Natural killer cell treated with Interleukin-12 subunit alpha and Interleukin-12 subunit beta and Interleukin-15 and Interleukin-18, amount 100 ng/mL, for 72 hours (primary cell): ENCODE results near the gene TUBB. TPM values are rescaled to one million over a fixed set of nuclear protein-coding genes. Genes with fewer than 3 reads are reported as not detected.
"Not testable (repeated sequence)": the region's sequence is repeated elsewhere in the genome, so short reads cannot be mapped to it uniquely, and the experiment has no call there.

Source experiments
- ATAC-seq, 2 donors: fragments of 150-1000 bp; cut with Tn5 transposase in 1 of 2; sonication (Bioruptor Pico), chemical (Tn5 transposase) in 1 of 2; 2 replicates each; pipeline ENCODE4 v1.10.0; 2021
- DNase-seq: peaks from one replicate; pipeline ENCODE4 v3.0.0; 2022; ENCODE audit warnings: low spot score
- H3K27ac Mint-ChIP-seq, 2 donors: 1 replicate in 1 of 2; 2 replicates in 1 of 2; pipeline ENCODE4 v1.8.0; 2022; ENCODE audit warnings: mixed read lengths in 2 of 2, mild to moderate bottlenecking in 1 of 2, moderate library complexity in 1 of 2
- H3K27me3 Mint-ChIP-seq, 2 donors: 1 replicate in 1 of 2; 2 replicates in 1 of 2; pipeline ENCODE4 v1.8.0; 2022; ENCODE audit warnings: mixed read lengths in 2 of 2
- H3K36me3 Mint-ChIP-seq: one replicate; pipeline ENCODE4 v1.8.0; 2022; ENCODE audit warnings: mixed read lengths
- H3K4me1 Mint-ChIP-seq, 2 donors: 1 replicate in 1 of 2; 2 replicates in 1 of 2; pipeline ENCODE4 v1.8.0; 2022; ENCODE audit warnings: low read depth in 2 of 2, mixed read lengths in 2 of 2, mild to moderate bottlenecking in 1 of 2
- H3K4me3 Mint-ChIP-seq: one replicate; pipeline ENCODE4 v1.8.0; 2022; ENCODE audit warnings: mixed read lengths
- H3K9me3 Mint-ChIP-seq: 2 replicates; pipeline ENCODE4 v1.8.0; 2022; ENCODE audit warnings: mixed read lengths
- total RNA-seq, 2 donors: library from RNA; stranded (reverse); gene quantifications; one replicate each; pipeline ENCODE4 v1.2.3, GENCODE V29; 2022

TUBB gene
- total RNA-seq, 2 donors from 2014 or later: 938 to 1,043 TPM

DNA sequence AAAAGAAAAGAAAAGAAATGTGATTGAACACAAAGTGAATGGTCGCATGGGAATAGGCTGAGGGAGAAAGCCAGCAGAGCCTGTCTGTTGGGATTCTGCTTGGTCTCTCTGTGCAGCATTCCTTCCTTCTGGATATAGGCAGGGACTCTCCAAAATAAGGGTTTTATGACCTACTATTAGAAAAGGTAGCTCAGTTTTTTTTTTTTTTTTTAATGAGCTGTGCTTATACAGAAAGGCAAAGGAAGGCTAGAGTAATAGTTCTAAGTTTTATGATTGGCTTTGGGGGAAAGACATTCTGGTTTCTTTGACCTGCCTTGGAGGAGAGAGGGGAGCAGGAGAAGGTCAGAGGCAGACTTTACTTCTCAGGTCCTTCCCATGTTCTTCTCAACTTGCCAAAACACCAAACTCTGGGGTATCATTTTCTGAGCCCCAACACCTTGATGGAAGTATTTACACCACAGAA lies 43.0 kb downstream of the TUBB start:
- peak overlapping the region; percentile 24 to 75 for H3K27ac Mint-ChIP-seq
- no peaks in the 10 kb centered on the region for H3K36me3 Mint-ChIP-seq
- no peak overlapping the region for H3K4me3 Mint-ChIP-seq
- H3K4me1 Mint-ChIP-seq: peaks cover 36 to 38% of the 10 kb centered on the region in 2 donors
- ATAC-seq (no peak), DNase-seq (no peak)
- H3K9me3 Mint-ChIP-seq: no peaks in the 10 kb centered on the region
- H3K27me3 Mint-ChIP-seq: peaks cover 10 to 13% of the 10 kb centered on the region in 2 donors

DNA sequence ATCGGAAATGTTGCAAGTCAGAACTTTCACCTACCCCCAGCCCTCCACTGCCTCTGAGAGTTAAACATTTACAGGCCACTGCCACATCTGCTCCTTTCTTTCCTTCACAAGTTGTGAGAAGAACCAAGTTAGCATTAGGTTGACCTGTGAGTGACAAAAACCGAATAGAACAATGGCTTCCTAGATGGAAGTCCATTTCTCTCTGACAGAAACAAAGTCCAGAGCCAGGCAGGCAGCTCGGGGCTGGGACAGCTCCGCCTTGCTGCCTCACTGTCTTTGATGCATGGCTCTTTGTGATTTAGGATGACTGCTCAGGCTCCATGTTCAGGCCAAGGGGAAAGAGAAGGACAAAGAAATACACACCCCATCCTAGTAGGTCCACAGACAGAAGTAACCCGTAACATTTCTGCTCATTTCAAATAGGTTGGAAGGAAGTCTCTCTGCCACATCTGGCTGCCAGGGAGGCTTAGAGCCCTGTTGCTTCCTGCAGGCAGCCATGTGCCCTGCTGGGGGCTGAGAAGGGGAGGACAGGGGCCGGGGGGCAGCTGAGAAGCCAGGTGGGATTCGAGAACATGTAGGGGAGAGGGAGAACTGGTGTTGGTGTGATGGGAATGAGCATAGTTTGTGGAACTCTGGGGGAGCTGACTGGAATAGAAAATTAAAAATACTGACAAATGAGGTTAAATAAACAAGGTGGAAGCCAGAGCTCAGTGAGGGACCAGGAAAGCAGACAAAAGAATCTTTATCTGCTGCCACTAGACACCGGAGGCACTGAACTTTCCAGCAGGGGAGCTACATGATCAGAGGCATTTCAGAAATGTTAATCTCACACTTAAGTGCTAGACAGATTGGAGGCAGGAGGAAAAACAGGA lies 43.7 kb downstream of the TUBB start:
- peak overlapping the region; percentile 24 to 75 for H3K27ac Mint-ChIP-seq
- H3K36me3 Mint-ChIP-seq: no peaks in the 10 kb centered on the region
- ATAC-seq: no peak
- no peaks in the 10 kb centered on the region for H3K9me3 Mint-ChIP-seq
- no peak for DNase-seq
- no peak overlapping the region for H3K4me3 Mint-ChIP-seq
- peaks cover 10 to 13% of the 10 kb centered on the region in 2 donors for H3K27me3 Mint-ChIP-seq
- peaks cover 39 to 41% of the 10 kb centered on the region in 2 donors for H3K4me1 Mint-ChIP-seq

DNA sequence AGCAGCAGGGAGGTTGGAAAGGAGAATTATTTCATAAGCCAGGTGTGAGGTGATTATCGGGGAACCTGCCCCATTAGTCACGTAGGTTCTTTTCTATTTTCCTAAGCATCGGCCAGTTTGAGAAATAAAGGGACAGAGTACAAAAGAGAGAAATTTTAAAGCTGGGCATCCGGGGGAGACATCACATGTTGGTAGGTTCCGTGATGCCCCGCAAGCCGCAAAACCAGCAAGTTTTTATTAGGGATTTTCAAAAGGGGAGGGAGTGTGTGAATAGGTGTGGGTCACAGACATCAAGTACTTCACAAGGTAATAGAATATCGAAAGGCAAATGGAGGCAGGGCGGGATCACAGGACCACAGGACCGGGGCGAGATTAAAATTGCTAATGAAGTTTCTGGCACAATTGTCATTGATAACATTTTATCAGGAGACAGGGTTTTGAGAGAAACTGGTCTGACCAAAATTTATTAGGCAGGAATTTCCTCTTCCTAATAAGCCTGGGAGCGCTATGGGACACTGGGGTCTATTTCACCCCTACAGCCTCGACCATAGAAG lies 44.4 kb downstream of the TUBB start:
- DNase-seq, H3K36me3 Mint-ChIP-seq, ATAC-seq, H3K9me3 Mint-ChIP-seq, H3K4me3 Mint-ChIP-seq: not testable (repeated sequence)
- peaks cover 10 to 13% of the 10 kb centered on the region in 2 donors for H3K27me3 Mint-ChIP-seq
- H3K4me1 Mint-ChIP-seq: peaks cover 43 to 45% of the 10 kb centered on the region in 2 donors
- H3K27ac Mint-ChIP-seq: peak overlapping the region; percentile 24 to 75

DNA sequence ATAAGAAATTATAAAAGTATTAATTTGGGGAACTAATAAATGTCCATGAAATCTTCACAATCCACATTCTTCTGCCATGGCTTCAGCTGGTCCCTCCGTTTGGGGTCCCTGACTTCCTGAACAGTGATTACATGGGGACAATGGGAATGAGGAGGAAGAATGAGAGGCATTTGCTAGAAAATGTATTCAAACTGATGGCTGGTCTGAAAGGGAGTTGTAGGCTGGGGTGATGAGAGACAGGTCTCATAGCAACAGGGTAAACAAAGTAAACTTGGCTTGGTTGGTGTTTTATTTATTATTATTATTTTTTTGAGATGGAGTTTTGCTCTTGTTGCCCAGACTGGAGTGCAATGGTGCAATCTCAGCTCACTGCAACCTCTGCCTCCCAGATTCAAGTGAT lies 45.3 kb downstream of the TUBB start:
- H3K4me3 Mint-ChIP-seq, ATAC-seq: not testable (repeated sequence)
- peaks cover 50 to 55% of the 10 kb centered on the region in 2 donors for H3K4me1 Mint-ChIP-seq

DNA sequence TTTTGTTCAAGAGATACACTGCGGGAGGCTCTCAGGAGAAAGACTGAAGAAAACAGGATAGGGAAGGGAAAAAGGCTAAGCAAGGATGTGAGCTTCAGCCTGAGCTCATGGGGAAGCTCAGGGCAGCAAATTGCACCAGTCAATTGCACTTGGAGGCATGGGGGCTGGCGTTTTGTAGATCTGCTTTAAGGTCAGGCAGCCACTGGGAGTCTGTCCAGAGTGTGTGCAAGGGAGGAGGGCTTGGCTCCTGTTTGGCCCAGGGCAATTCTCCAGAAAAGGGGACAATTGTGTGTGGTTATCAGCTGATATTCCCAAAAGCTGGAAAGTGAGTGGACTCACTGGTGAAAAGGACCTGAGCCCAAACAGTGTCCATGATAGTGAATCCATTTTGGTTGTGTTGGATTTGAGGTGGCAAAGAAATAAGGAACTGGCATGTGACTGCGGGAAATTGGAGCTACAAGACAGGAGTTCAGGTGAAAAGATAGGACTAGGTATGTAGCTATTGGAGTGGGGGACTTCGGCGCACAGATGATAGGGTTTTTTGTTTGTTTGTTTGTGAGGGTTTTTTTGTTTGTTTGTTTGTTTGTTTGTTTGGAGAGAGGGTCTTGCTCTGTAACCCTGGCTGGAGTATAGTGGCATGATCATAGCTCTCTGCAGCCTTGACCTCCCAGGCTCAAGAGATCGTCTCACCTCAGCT lies 46.5 kb downstream of the TUBB start:
- Mint-ChIP-seq H3K4me1 (peaks cover 53 to 62% of the 10 kb centered on the region in 2 donors), H3K27ac (peak overlapping the region; percentile 80 to 85), H3K27me3 (peaks cover 10 to 13% of the 10 kb centered on the region in 2 donors), H3K9me3 (no peaks in the 10 kb centered on the region), H3K4me3 (peak overlapping the region; percentile 18), H3K36me3 (no peaks in the 10 kb centered on the region)
- no peak for DNase-seq
- no peak for ATAC-seq

More for the DNA sequence above, 45.3 kb downstream of the TUBB start:
- H3K9me3 Mint-ChIP-seq, DNase-seq, H3K36me3 Mint-ChIP-seq, H3K27ac Mint-ChIP-seq: not testable (repeated sequence)
- peaks cover 10 to 13% of the 10 kb centered on the region in 2 donors for H3K27me3 Mint-ChIP-seq

DNA sequence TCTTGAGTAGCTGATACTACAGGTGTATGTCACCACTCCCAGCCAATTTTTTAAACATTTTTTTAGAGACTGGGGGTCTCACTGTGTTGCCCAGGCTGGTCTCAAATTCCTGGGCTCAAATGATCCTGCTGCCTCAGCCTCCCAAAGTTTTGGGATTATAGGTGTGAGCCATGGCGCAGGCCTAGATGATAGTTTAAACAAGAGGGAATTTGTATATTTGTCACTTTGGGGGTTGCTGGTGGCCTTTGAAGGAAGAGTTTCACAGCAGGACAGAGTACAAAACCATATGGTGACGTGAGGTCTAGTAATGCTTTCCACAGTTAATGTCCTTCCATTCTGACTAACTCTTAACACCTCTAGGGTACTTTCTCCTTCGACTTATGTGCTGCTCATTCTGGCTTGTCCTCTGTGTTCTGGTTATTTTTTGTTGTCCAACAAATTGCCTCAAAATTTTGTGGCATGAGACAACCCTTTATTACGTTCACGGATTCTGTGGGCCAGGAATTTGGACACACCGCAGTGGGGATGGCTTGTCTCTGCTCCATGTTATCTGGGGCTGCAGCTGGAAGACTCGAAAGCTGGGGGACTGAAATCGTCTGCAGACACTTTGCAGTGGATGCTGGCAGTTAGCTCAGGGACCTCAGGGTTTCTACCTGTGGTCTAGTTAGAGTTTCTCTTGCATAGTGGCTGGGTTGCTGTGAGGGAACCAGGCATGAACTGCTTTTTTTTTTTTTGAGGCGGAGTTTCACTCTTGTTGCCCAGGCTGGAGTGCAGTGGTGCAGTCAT lies 47.2 kb downstream of the TUBB start:
- Mint-ChIP-seq H3K4me1 (peaks cover 54 to 66% of the 10 kb centered on the region in 2 donors), H3K27ac (peak overlapping the region; percentile 80 to 85), H3K9me3 (no peaks in the 10 kb centered on the region), H3K4me3 (peak overlapping the region; percentile 83), H3K36me3 (no peaks in the 10 kb centered on the region), H3K27me3 (peaks cover 10 to 13% of the 10 kb centered on the region in 2 donors)
- ATAC-seq: peak; percentile 76 to 86
- no peak for DNase-seq

DNA sequence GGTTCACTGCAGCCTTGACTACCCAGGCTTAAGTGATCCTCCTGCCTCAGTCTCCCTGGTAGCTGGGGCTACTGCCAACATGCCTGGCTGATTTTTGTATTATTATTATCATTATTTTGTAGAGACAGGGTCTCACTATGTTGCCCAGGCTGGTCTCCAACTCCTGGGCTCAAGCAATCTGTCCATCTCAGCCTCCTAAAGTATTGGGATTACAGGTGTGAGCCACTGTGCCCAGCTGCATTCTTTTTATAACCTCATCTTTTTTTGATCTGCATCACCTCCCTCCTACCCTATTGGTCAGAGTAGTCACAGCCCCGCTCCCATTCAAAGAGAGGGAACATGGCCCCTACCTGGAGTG lies 47.8 kb downstream of the TUBB start:
- no peak for ATAC-seq
- Mint-ChIP-seq H3K27ac (peak overlapping the region; percentile 80 to 85), H3K4me1 (peaks cover 60 to 70% of the 10 kb centered on the region in 2 donors)

DNA sequence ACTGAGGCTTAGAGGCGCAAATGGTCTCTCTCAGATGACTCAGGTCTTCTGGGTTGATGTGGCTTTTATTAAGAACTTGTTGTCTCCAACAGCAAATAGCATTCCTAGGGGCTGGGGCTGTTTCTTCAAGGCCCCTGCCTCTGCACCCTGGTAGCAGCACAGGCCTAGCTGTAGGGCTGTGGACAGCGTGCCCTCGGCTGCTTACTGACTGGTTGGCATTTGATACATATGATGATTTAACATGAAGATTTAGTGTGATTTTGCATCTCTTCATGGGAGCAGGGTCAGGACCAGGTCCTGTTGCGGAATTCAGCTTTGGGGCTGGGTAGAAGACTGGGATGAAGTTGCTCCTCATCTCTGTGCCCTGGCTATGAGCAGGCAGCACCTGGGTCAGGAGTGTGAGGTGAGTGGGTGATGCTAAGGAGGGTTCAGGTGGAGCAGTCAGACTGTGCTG lies 48.5 kb downstream of the TUBB start:
- H3K36me3 Mint-ChIP-seq: no peaks in the 10 kb centered on the region

More for the DNA sequence above, 47.8 kb downstream of the TUBB start:
- H3K36me3 Mint-ChIP-seq: no peaks in the 10 kb centered on the region
- peaks cover 10 to 13% of the 10 kb centered on the region in 2 donors for H3K27me3 Mint-ChIP-seq
- H3K4me3 Mint-ChIP-seq: peak overlapping the region; percentile 83
- H3K9me3 Mint-ChIP-seq: no peaks in the 10 kb centered on the region
- DNase-seq: no peak

DNA sequence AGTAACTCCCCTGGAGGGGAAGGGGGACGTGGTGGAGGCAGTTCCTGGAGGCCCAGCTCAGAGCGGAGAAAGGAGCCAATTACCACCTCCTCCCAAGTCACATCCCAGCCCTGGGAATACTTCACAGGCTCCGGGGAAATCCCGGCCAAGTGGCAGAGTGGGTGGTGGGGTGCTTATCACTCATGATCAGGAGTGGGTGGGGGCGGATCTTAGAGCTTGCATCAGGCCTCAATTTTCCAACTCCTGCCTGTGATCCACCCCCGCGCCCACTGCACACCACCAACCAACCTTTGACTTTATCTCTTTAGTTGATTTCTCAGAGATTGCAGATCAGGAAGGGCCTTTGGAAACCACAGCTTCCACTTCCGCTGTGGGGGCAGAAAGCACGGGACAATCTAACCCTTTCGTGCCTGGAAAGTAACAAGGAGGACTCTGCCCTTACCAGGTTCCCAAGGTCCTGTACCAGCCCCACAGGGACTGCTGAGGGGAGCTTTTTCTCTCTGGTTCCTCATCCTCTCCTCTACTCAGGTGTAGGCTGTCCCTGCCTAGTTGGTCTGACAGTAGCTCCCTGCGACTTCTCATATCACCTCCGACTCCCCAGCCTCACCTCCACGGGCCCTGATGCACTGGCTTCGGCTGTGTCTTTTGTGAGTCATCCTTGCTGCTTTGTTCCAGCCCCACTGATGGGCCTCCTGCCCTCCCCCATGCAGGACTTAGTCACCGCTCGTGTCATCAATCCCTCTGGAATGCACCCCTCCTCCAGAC lies 49.1 kb downstream of the TUBB start:
- H3K36me3 Mint-ChIP-seq: no peaks in the 10 kb centered on the region
- peak; percentile 68 for DNase-seq
- ATAC-seq: peak; percentile 72 to 78
- H3K27me3 Mint-ChIP-seq: peaks cover 3 to 4% of the 10 kb centered on the region in 2 donors
- H3K4me1 Mint-ChIP-seq: peaks cover 52 to 62% of the 10 kb centered on the region in 2 donors
- peak overlapping the region; percentile 83 for H3K4me3 Mint-ChIP-seq
- no peaks in the 10 kb centered on the region for H3K9me3 Mint-ChIP-seq
- H3K27ac Mint-ChIP-seq: peak overlapping the region; percentile 80 to 85

More for the DNA sequence above, 48.5 kb downstream of the TUBB start:
- Mint-ChIP-seq H3K4me3 (peak overlapping the region; percentile 83), H3K27me3 (peaks cover 9 to 10% of the 10 kb centered on the region in 2 donors), H3K27ac (peak overlapping the region; percentile 80 to 85), H3K9me3 (no peaks in the 10 kb centered on the region), H3K4me1 (peaks cover 58 to 68% of the 10 kb centered on the region in 2 donors)
- DNase-seq: no peak
- peak; percentile 19 to 28 for ATAC-seq

DNA sequence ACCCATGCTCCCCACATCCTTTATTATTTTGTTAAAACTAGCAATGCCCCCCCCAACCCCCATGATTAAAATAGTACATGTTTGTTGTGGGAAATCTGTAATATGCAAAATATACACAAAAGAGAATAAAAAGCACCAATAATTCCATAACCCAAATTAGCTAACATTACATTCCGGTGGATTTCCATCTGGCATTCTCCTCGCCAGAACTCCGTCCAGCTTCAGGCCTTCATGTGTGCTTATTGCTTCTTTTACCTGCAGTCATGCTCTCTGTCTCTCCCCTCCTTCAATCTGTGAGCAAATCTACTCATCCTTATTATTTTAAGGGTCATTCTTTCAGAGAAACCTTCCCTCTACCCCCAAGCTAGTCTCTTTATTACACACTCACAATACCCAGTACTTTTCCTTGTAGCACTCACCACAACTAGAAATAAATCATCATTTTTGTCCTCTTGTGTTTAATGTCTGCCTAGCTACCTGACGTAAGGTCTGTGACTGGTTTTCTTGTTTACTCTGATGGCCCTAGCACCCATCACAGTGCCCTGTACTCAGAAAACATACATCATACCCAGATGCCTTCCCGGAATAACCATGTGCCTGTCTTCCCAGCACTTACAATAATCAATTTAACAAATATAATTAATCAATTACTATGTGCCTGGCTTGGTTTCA lies 49.8 kb downstream of the TUBB start:
- peak overlapping the region; percentile 80 to 85 for H3K27ac Mint-ChIP-seq
- H3K4me1 Mint-ChIP-seq: peaks cover 49 to 59% of the 10 kb centered on the region in 2 donors
- peak in 1 of 2 donors; percentile 59 for ATAC-seq
- H3K9me3 Mint-ChIP-seq: no peaks in the 10 kb centered on the region
- H3K4me3 Mint-ChIP-seq: peak overlapping the region; percentile 83
- H3K36me3 Mint-ChIP-seq: no peaks in the 10 kb centered on the region
- no peaks in the 10 kb centered on the region for H3K27me3 Mint-ChIP-seq
- DNase-seq: no peak

DNA sequence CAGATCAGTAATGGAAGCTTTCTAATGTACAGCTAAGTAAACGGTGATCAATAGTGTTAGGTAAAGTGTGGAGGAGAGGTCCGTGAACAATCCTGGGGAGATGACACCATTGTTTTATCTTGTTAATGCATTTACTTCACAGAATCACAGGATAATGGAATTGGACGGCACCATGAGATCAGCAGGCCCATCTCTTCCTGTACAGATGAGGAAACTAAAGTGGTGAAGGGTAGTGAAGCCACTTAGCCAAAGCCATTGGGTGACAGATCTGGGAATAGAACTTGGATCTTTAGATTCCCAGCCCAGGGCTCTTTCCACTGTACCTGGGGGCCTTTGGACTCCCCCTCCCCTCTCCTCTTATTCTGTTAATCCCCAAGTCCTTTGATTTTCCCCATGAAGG lies 50.4 kb downstream of the TUBB start:
- H3K36me3 Mint-ChIP-seq: no peaks in the 10 kb centered on the region
- no peaks in the 10 kb centered on the region for H3K9me3 Mint-ChIP-seq
- H3K27me3 Mint-ChIP-seq: no peaks in the 10 kb centered on the region
- DNase-seq (no peak), ATAC-seq (no peak)
- peak overlapping the region; percentile 15 for H3K4me3 Mint-ChIP-seq
- H3K4me1 Mint-ChIP-seq: peaks cover 49 to 59% of the 10 kb centered on the region in 2 donors
- peak overlapping the region; percentile 80 to 85 for H3K27ac Mint-ChIP-seq

DNA sequence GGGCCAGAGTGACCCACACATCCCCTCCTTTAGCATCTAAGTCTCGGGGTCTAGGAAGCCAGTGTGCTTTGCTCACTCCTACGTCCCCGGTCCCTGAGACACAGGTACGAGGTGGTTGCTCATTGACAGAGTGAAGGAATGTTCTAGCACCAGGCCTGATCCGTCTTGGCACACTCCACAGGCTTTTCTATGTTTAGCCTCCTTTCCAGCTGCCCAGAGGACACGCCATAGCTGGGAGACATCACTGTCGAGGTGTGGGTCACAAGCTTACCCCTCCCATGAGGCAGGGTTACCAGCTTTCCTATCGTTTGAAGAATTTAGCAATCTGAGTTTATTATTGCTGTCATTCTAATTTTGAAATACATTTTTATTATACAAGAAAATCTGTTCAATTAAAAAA lies 54.5 kb downstream of the TUBB start:
- H3K27ac Mint-ChIP-seq: no peak overlapping the region
- peaks cover 21 to 37% of the 10 kb centered on the region in 2 donors for H3K4me1 Mint-ChIP-seq
- H3K27me3 Mint-ChIP-seq: peaks cover 0 to 1% of the 10 kb centered on the region in 2 donors
- ATAC-seq: no peak
- no peak for DNase-seq
- no peaks in the 10 kb centered on the region for H3K36me3 Mint-ChIP-seq
- H3K9me3 Mint-ChIP-seq: no peaks in the 10 kb centered on the region
- H3K4me3 Mint-ChIP-seq: no peak overlapping the region
